Cerebellar cortex (tissue), 1 donor: ENCODE measurements around the gene RAB29.

ENCODE experiments used
- DNase-seq: peaks from one replicate; pipeline ENCODE4 v3.0.0-alpha.2; 2015; ENCODE audit warnings: low spot score

Gene RAB29

DNA sequence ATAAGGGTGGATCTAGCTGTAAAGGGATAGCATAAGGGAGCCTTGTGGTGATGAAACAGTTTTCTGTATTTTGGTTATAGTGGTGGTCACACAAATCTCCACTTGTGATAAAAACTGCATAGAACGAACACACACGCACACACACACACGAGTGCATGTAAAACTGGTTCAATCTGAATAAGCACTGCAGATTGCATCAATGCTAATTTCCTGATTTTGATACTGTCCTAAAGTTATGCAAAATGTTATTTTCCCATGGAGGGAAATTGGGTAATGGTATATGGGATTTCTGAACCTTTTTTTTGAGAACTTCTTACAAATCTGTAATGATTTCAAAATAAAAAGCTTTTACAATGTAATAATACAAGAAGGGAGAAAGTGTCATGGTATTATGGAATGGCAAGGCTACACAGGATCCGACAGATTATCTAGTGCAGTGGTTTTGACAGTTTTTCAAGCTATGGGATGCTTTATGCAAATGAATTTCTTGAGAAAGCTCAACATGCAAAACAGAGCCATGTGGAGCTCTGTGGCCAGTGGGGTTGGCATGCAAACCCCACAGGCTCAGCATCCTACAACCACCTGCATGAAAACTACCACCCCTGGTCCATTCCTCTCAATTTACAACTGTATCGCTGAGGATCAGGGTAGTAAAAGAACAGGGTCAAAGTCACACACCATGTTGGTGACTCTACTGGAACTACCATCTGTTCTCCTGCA lies 18.9 kb upstream of the RAB29 start:
- no peak for DNase-seq

DNA sequence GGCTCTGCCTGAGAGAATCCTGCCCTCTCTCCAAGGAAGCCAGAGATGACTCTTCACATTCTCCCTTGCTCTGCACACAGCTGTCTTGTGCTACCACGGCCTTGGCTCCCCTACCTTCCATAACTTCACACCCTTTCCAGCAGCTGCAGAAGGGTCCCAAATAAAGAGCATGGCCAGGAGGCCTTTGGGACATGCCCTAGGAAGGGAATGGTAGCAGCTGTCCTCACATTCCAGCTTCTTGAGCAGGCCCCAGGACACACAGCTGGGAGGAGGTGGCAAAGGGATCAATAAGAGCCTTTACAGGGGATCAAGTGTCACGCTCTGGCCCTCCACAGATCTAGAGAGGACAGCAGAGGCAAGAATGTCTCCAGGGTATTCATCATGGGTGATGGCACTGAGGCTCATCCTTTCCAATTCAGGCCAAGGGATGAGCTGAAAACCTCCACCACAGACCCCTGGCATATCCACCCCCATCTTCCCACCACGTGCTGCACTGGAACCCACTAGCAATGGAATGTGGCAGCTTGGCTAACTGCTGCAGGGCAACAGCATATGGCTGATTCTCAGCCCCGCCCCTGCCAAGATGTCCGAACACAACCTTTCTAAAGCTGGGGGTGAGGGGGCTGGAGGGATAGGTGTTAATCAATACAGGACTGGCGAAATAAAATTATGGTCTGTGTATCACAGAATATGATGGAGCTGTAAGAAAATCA lies 17.8 kb upstream of the RAB29 start:
- DNase-seq: no peak

DNA sequence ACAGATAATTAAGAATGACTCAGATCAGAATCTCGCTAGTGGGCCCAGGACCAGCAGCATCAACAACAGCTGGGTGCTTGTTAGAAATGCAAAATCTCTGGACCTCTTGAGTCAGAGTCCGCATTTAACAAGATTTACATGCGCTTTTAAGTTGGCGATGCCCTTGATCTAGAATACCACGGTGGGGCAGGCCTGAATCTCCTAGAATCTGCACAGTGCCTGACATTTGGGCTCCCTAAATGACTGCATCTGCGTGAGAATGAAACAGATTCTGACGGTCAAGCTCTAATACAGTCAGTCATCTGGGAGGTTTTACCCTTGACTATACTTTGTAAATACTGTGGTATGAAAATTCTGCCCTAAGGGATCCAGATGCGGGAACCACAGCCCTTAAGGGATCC lies 17.2 kb upstream of the RAB29 start:
- no peak for DNase-seq

DNA sequence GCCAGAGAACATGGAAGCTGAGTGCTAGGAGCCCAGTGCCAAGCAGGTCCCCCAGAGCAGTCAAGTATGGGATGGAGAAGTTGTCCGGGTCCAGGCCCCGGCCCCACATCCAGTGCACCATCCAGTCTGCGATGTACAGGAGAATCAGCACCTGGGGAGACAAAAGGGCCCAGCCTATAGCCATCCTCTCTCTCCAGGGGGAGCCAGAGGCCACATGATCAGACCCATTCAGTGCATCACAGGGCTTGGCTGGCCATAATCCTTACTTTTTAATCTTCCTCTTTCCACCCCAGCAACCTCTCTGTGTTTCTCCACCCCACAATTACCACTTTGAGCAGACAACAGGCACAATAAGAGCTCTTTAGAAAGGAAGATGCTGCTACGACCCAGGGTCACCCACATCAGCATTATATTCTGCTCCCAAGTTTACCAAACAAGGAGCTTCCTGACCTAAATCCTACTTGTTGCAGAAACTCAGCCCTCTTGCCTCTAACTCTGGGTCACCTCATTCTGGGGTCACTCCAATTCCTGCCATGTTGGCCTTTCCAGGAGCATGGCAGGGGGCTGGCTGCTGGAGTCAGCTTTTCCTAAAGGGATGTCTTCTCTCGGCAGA lies 16.4 kb upstream of the RAB29 start:
- peak; percentile 68 for DNase-seq

DNA sequence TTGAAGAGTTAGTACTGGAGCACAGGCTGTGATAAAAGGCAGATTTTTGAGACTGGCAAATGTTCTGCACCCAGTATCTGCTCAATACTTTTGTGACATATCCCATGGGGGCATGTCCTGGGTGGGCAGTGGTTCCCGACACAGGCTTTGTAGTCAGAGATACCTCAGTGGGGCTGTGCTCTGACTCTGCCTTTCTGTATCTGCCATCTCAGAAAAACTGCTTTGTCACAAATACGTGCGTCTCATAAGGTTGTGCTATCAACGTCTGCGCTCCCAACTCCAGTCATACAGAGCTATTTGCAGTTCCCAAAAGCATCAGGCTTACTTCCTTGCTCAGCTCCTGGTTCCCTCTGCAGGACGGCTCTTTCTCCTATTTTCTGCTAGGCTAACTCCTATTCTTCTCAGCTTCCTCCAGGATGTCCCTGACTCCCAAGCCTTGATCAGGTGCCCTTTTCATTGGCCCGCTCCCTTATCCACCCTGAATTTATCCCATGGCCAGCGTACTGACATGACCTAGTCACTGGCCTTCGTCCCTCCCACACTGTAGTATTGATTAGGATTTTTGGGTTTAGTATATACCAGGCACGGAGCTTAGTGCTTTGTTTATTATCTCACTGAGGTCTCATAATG lies 12.1 kb upstream of the RAB29 start:
- no peak for DNase-seq

DNA sequence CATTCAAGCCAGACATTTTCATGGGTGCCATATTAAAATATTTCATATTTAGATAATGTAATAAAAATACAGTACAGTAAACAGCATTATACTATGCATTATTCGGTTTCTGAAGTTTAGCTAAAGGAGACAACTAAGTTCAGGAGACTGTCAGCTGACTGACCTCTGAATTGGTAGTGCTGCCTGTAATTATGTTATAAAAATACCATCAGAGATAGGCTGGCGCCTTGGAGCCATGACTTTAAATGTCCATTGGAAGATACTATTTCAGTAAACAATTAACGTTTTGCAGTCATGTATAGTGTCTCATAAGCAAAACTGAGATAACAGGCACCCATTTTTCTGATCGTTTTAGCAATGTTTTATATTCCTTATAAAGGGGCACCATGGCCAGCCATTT lies 11.3 kb upstream of the RAB29 start:
- DNase-seq: no peak

DNA sequence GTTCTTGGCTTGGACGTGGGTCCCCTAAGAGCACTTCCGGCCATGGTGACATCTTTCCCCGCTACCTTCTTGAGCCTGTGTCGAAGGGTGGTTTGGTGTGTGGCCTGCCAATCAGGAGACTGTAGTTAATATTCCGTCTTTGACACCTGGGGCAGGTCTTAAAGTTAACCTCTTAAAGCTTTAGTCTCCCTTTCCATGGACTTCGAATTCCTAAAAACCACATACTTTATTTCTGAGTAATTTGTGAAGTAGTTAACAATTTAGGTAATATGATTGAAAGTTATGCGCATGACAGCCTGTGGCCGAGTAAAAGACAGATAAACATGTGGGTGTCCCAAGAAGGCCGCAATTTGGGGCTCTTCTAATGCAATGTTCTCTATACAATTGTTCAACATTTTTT lies 10.2 kb upstream of the RAB29 start:
- DNase-seq: no peak

DNA sequence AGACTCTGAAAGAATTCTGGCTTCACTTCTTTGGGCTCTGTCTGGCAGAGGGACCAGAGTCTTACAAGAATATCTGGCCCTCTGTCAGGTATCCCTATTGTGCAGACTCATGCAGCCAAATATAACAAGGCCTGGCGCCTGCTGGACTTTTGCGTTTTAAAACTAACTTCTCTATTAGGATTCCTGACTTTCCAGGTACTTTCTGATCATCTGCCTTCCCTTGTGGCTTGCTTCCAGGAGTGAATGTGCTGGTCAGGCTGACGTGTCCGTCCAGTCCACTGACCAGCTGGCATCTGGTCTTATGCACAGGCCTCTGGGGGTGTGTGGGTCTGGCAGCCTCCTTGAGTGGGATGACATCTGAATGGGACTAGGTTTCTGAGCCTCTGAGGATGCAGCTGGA lies 8.6 kb upstream of the RAB29 start:
- peak; percentile 48 for DNase-seq

DNA sequence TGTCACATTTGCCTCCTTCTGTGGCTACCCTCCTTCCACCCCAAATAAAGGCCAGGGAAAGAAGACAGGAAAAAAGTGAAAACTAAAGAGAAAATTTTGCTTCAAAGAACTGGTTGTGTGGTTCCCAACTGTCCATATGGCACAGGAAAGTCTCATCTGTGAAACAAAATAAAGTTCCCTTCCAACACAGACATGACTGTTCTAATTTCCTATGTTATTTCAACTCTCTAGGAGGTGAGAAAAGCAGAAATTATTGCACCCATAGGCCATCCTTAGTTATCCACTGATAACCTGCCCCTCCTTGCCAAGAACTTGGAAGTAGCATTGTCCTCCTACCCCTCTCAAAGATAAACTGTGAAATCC lies 8.1 kb upstream of the RAB29 start:
- no peak for DNase-seq

DNA sequence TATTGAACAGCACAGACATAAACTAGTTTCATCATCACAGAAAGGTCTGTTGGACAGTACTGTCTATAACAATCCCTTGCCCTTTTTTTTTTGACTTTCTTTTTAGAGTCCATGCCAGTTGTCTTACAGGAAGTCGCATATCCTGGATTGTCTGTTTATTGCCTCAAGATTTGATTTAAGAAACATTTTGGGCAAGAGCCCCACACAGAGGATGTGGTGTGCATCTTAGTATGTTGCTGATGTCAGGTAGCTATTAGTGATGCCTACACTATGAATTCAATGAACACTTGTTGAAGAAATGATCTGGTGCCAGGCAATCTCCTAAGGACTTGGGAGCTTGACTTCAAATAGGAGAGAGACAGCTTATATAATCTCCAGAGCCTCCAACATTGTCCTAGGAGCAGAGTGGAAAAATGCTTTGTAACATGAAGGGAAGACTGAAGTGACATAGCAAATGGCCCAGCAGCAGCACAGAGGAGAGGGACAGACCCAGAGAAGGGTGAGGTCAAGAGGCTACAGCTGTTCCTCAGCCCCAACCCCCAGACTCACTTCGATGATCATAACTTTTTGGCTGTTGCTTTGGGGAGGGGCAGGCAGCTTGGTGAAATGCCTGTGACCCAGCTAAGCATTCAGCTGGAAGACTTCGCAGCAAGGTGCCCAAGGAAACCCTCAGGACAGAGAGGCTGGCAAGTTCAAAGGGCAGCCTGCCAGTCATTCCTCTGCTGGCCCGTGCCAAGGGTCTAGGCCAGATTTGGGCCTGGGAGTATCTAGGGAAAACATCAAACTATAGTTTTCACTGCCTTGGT lies 7.5 kb upstream of the RAB29 start:
- peak; percentile 82 for DNase-seq

DNA sequence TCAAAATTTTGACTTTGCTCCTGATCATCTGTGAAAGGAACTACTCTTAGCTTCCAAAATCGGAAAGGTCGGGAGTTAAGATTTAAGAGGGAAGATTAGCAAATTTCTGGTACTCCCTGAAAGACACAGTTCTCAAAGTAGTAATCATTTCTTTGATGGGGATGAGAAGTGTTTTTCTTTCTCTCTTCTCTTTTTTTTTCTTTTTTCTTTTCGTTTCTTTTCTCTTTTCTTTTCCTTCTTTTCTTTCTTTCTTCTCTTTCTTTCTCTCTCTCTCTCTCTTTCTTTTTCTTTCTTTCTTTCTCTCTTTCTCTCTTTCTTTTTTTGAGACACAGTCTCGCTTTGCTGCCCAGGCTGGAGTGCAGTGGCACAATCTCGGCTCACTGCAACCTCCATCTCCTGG lies 5.1 kb upstream of the RAB29 start:
- DNase-seq: no peak

DNA sequence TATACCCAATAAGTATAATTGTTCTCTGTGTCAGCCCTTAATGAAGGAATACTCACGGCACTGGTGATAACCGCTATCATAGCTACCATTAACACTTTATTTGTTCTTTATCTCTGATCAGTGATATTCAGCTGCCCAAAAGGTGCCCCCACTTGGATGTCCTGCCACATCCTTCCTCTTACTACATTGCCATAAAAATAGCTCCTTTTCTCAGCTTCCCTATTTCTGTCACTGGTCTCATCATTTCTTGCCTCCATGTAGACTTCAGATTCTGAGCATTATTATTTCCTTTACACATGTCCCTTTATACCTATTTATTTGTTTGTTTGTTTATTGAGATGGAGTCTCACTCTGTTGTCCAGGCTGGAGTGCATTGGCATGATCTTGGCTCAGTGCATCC lies 2.7 kb upstream of the RAB29 start:
- DNase-seq: no peak

DNA sequence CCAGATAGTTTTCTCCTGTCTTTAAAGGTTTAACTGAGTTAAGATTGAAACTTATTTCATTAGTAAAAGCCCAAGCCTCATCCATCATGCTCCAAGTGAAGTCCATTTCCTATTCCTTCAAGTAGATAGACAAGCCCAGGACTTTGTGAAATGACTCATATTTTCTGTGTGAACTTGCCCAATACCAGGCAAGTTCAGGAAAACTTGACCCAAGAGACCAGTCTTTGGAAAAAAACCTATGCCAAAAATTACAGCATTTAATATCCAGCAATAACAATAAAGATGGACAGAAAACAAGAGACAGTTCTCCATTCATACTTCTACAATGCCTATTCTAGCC lies 405 bp upstream of the RAB29 start:
- DNase-seq: no peak

DNA sequence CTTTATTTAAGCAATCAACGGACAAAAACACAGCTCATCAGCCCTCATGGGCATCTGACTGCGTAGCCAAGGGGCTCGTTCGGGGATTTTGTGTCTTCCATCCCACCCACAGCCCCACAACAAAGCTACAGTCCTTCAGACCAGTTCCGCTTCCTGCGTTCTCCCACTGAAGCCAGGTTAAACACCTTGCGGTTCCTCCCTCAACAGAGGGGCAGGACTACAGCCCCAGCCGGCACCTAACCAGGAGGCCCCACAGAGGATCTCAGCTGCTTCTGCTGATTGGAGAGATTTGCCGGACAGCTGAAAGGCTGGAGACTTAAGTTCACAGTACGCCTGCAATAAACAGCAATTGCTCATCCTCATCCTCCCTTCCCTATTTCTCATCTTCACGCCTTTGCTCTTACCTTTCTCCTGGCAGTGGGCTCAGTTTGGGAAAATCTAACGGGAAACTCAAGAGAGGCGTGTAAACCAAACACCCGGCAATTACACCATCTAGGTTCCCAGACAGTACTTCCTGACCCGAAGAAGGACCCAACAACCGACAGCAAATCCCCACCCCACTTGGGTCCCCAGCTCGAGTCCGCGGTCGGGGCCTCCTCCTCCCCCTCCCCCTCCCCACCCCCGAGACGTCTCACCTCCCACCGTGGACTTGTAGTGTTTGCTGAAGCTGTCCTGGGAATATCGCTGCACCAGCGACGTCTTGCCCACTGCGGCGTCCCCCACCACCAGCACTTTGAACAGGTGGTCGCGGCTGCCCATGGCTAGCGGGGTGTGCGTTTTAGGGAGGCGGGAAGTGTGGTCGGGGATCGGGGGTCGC lies 876 bp downstream of the RAB29 start:
- DNase-seq: peak; percentile 20

DNA sequence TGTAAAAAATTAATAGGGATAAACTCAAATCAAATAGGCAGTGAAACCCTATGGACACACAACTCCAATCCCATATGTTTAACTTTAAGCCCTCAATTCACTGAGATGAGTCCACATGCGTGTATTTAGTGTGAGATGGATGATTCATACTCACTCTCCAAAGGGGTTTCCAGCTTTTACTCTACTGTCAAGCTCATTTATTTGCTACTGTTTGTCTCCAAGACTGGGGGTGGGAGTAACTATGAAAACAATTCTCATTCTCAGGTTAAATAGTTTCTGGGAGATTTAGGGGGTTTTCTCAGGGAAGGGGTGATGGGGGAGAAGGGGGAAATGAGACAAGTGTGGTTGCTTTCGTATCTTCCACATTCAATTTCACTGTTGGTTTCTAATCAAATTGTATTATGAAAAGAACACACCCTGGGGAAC lies 2.7 kb downstream of the RAB29 start:
- no peak for DNase-seq

DNA sequence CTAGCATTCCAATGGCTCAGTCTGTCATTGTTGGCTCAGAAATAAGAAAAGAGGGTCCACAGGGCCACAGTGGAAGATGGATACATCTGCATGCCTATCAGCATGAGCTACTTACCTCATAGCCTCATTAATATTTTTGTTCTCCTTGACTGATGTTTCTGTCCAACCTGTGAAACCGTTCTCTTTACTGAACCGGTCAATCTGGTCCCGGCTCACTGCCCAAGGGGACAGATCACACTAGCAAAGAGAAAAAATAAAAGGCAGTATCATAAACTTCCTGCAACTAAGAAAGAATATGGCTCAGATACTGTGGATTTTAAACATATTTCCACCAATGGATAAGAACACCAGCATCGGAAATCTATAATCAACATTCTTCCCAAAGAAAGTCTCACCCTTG lies 4.7 kb downstream of the RAB29 start:
- DNase-seq: no peak

DNA sequence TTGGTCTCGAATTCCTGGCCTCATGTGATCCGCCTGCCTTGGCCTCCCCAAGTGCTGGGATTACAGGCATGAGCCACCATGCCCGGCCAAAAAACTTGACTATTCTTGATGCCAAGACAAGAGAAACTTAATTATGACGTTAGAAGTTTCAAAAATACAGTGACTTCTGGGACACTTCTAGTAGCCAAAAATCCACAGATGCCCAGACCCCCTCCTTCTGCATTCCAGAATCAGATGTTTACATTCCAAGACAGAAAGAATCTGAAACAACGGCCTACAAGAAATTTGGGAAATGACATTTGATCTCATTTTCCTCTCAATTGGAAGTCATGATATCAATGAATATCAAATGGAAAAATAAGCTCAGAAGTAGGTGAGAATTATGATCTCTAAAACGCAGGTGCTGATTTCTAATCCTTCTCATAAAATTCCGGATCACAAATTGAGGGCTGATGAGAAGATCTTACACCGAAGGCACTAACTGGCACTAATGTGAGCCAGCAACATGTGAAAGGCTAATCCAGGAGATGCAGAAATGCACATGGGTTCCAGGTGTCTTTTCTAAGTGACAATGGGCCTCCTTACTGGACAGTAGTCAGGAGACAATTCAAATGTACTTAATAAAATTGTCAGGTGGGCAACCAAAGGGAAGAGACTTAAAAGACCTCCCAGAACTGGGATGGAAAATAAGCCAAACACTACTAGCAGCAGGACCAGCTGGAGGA lies 5.5 kb downstream of the RAB29 start:
- DNase-seq: no peak

DNA sequence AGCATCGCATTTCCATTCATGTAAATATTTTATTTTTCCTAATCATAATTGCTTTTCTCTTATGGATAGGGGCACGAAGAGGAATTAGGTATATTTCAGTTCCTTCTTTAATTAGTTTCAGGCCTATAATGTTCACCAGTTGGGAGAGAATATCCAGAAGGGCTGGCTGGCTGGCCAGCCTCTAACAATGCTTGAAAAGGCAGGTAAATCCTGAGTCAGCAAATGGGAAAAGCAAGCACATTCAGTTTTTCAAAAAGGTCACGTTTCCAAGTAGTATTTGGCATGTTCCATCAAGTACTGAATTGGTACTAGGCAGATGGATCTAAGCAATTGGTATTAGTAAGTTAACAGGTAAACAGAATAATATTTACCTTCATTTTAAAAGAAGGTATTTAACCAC lies 8.0 kb downstream of the RAB29 start:
- DNase-seq: no peak

DNA sequence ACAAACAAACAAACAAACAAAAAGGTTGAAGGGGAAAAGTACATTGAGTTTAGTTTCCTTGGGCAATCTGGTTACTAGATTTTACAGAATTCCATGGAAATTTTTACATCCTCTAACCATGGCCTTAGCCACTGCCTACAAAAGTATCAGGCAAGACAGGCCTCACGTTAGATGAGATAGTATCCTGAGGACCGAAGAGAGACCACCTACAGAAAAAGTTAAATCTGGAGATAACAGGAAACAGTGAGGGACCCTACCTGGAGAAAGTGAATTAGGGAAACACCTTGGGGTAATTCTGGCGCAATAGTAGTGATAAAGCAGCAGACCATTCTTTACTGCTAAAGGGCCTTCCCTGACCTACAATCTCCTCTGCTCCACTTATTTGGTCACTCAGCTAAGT lies 8.7 kb downstream of the RAB29 start:
- DNase-seq: no peak

DNA sequence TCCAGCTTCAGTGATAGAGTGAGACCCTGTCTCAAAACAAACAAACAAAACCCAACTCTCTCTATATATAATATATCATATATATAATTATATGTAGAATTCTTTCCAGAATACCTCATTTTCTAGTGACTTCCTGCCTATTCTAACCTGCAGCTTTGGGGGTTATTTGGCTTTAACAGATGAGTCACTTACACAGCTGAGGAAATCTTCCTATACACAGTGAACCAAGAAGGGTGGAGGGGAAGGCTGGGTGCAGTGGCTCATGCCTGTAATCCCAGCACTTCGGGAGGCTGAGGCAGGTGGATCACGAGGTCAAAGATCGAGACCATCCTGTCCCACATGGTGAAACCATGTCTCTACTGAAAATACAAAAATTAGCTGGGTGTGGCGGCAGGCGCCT lies 9.2 kb downstream of the RAB29 start:
- no peak for DNase-seq

DNA sequence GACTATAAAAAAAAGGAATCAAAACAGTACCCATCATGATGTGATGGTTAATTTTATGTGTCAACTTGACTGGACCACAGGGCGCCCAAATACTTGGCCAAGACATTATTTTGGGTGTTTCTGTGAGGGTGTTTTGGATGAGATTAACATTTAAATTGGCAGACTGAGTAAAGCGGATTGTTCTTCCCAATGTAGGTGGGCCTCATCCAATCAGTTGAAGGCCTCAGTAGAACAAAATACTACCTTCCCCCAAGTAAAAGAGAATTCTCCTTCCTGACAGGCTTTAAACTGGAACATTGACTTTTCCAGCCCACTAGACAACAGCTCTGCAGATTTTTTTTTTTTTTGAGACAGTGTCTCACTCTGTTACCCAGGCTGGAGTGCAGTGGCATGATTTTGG lies 10.7 kb downstream of the RAB29 start:
- DNase-seq: no peak
